ENCODE measurements around the gene TRAPPC3. TPM values are rescaled to one million over a fixed set of nuclear protein-coding genes. Genes with fewer than 3 reads are reported as not detected.

Gene TRAPPC3
- total and polyA plus RNA-seq, 9 of the 15 experiments (the other 6 are each of a cell fraction or from before 2014, with no cell fraction given), result 20.6 to 141 (median 112) TPM

DNA sequence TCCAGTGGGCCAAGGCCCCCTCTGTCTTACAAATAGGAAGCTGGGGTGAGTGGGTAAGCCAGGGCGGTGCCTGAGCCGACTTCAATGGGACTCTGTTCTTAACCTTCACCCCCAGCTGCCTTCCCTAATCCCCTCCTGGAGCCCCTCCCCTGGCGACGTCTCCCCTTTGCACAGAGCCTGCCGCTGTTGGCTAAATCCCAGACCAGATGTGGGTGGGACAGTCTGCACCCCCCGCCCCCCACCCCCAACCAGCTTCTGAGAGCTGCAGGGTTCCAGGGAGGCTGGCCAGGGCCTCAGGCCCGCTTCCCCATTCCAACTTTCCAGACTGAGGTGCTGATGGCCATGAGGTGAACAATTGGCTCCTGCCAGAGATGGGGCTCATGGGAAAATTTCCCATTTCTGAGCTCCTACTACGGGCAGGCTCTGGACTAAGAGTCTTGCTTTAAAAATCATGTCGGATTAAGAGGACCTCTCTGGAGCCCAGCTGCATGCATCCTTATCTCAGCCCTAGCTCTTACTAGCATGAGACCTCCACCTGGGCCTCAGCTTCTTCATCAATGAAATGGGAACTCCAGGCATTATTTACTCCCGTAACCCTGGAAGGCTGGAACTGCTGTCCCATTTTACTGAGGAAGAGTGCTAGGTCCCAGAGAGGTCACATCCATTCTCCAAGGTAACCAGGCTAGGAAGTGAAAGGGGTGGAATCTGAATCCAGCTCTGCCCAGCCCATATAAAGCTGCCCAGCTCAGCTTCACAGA lies 30.7 kb downstream of the TRAPPC3 start:
- no peaks in the 10 kb centered on the region for H3K36me3 ChIP-seq (ENCODE audit: control insufficient read depth, insufficient read depth, low read length)
- no peak overlapping the region for H3K4me2 ChIP-seq (ENCODE audit: insufficient read depth, low read length)
- ChIA-PET CTCF (ENCODE audit: low intra/inter-chr PET ratio) (no interaction called here), POLR2A (interaction anchor here (0.6 to 3.7 kb wide), 12 partner anchors 8 to 416 kb away, joined by 3 to 19 read pairs (median 4); partner anchors contain the start of gene AGO3)
- H3K79me2 ChIP-seq (ENCODE audit: control insufficient read depth, insufficient read depth, low read length), result no peaks in the 10 kb centered on the region
- H3K9me1 ChIP-seq (ENCODE audit: control insufficient read depth, insufficient read depth, low read length), result no peaks in the 10 kb centered on the region
- intact Hi-C loops (cut with micrococcal nuclease), result no loop called here
- TF ChIP-seq RBM25 (IDR thresholded peaks at IDR 0.05; ENCODE audit: low read depth, low read length, severe bottlenecking), result peak; percentile 75
- TF ChIP-seq BCOR (IDR thresholded peaks at IDR 0.05), result 0 out of 2 replicates have a peak, but pooled peaks have one; percentile 25
- TF ChIP-seq CBX8 (IDR thresholded peaks at IDR 0.05; ENCODE audit: borderline replicate concordance, extremely low read depth, low read depth, low read length, poor library complexity, severe bottlenecking), result no peak
- TF ChIP-seq, protein P1, sequence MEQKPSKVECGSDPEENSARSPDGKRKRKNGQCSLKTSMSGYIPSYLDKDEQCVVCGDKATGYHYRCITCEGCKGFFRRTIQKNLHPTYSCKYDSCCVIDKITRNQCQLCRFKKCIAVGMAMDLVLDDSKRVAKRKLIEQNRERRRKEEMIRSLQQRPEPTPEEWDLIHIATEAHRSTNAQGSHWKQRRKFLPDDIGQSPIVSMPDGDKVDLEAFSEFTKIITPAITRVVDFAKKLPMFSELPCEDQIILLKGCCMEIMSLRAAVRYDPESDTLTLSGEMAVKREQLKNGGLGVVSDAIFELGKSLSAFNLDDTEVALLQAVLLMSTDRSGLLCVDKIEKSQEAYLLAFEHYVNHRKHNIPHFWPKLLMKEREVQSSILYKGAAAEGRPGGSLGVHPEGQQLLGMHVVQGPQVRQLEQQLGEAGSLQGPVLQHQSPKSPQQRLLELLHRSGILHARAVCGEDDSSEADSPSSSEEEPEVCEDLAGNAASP (IDR thresholded peaks at IDR 0.05), result no peak
- 0 out of 4 replicates have a peak, but pooled peaks of 1 of the 2 experiments have one; percentile 3 for TF ChIP-seq RCOR1 (IDR thresholded peaks at IDR 0.05; ENCODE audit: borderline replicate concordance in 1 of 2, low read depth in 2 of 2, low read length in 2 of 2)
- TF ChIP-seq HDAC2 (IDR thresholded peaks at IDR 0.05), result 0 out of 2 replicates have a peak, but pooled peaks have one; percentile 17
- TF ChIP-seq FOXP1 (CRISPR knock-in tag; IDR thresholded peaks at IDR 0.05), result no peak
- peak in 1 of 4 experiments; percentile 35 for DNase-seq (ENCODE audit: extremely low read depth in 1 of 4, low spot score in 3 of 4)
- no TSS peak for BruUV-seq (replicated peaks)
- H3K27ac ChIP-seq (ENCODE audit: extremely low read depth, low read depth, low read length), result no peak overlapping the region
- peak overlapping the region in 1 of 2 experiments; percentile 75; a peak in 1 of 4 replicates for H3K9ac ChIP-seq (ENCODE audit: insufficient read depth in 1 of 2, low read depth in 2 of 2, low read length in 2 of 2)
- H3K27me3 ChIP-seq (ENCODE audit: control insufficient read depth in 2 of 2, insufficient read depth in 2 of 2, low read length in 2 of 2), result peaks cover 0 to 9% of the 10 kb centered on the region in 2 experiments; a peak in 1 of 5 replicates
- in situ Hi-C loops (cut with MboI), result no loop called here
- WGBS (ENCODE audit: insufficient coverage, low coverage, missing lambda C conversion rate), result 18% methylated on average over 9 of the region's 10 CpGs
- peaks cover 0 to 21% of the 10 kb centered on the region in 2 experiments; a peak in 3 of 5 replicates for H3K4me1 ChIP-seq (replicated peaks in 1 of 2; ENCODE audit: control insufficient read depth in 2 of 2, insufficient read depth in 2 of 2, low read length in 2 of 2)
- no peaks in the 10 kb centered on the region for H3K9me3 ChIP-seq (replicated peaks; ENCODE audit: control insufficient read depth, insufficient read depth, low read depth, low read length)
- no peak overlapping the region for H3K4me3 ChIP-seq
- H4K20me1 ChIP-seq (replicated peaks; ENCODE audit: control insufficient read depth, insufficient read depth, low read length), result no peaks in the 10 kb centered on the region; the same call in none of the 2 replicates
- H2AFZ ChIP-seq (ENCODE audit: low read depth, low read length), result no peak overlapping the region
- no peak for FAIRE-seq
- ATAC-seq, result no peak

Measured in K562 (cell line).